HG03095 (cell line): Measurements from ENCODE around the gene AP5B1.

Experiments
- ATAC-seq: cut with Tn5 transposase; IDR thresholded peaks from one replicate; pipeline ENCODE4 v1.9.1; 2021; ENCODE audit warnings: moderate library complexity; ENCODE audit not compliant: unreplicated experiment

AP5B1 gene

GRCh38 chr11:65786786-65787636, 6.2 kb upstream of the AP5B1 start, which contains the start of gene OVOL1:
TSS of gene OVOL1 (plus strand) at chr11:65787063. CDS start at chr11:65787374, 311 bp downstream.
- no peak for ATAC-seq

- no peak for ATAC-seq
These were observed 5.4 kb upstream of the AP5B1 start for GRCh38 chr11:65786008-65786785.

DNA sequence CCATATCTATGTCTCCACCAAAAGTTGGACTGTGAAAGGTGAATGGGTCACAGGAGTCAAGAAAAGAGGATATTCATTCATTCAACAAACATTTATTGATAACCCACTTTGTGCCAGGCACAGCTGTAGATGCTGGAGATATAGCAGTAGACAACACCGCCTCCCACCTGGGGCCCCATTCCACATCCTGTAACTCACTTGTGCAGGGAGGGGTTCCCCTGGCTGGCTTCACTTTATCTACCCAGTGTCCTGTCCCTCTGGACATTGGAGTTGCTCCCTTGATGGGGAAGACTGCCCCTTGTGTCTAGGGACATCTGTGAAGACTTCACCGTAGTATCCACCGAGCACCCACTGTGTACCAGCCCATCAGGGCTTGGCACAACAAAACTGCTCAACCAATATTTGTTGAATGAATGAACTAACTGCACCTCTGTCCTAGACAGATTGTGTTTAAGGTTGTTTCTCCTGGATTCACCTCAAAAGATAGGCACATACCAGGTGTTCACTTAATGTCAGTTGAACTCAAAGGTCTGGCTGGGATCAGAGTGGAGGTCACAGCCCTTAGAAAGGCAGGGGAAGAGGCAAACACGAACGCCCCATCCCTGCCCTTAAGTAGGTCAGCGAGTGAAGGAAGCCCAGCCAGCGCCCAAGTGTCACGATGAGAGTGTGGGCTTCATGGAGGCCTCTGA, 4.7 kb upstream of the AP5B1 start:
- ATAC-seq: no peak

DNA sequence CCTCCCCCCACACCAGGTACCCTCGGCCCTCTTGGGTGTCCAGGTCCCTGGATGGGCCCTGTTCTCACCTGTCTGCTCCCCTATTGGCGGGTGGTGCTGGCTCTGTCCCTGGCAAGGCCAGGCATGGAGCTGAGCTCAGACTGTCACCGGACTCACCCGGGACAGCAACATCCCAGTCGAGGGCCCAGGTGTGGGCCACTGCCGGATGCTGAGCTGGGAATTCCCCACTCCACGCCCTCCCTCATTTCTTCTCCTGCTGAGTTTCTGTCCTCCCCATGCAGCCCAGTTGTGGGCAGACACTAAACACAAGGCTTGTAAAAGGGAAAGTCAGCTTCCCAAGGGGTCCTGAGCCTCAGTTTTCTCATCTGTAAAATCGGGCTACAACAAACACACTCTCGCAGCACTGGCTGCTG, 2.0 kb upstream of the AP5B1 start:
- ATAC-seq: no peak

DNA sequence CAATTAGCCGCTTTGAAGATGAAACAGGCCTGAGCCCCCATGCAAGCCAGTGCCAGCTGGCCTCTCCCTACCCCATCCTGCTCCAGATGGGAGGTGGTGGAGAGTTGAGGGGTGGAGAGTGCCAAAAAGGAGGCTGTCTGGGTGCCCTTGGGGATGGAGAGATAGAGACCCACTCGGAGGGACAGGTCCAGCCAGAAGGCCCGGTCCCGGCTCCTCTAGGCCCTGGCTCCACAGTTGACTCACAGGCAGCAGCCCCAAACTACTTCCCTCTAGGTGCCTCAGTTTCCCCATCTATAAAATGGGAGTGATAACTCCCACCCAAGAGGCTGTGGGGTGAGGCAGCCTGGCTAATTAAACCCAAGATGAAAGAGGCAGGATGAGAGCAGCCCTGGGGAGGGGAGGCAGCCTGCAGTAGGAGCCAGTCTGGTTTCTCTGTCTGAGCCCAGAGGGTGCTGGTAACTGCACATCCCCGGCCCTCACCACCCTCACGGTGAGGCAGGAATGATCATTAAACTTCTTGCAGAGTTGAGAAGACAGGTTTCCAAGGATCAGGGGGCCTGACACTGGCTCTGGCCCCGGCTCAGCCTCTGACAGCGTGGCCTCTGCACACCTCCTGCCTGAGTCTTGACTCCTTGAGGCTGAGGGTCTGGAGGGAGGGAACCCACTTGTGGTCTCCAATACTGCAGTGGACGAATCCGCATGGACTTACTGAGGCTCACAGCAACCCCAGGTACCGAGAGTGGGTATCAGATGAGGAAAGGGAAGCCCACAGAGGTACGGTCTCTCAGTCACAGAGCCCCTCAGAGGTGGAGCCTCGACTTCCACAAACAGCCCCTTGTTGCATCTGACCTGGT, 1.4 kb upstream of the AP5B1 start:
- ATAC-seq: no peak

- ATAC-seq: peak; percentile 19
These were observed 581 bp upstream of the AP5B1 start for GRCh38 chr11:65781152-65781961.

DNA sequence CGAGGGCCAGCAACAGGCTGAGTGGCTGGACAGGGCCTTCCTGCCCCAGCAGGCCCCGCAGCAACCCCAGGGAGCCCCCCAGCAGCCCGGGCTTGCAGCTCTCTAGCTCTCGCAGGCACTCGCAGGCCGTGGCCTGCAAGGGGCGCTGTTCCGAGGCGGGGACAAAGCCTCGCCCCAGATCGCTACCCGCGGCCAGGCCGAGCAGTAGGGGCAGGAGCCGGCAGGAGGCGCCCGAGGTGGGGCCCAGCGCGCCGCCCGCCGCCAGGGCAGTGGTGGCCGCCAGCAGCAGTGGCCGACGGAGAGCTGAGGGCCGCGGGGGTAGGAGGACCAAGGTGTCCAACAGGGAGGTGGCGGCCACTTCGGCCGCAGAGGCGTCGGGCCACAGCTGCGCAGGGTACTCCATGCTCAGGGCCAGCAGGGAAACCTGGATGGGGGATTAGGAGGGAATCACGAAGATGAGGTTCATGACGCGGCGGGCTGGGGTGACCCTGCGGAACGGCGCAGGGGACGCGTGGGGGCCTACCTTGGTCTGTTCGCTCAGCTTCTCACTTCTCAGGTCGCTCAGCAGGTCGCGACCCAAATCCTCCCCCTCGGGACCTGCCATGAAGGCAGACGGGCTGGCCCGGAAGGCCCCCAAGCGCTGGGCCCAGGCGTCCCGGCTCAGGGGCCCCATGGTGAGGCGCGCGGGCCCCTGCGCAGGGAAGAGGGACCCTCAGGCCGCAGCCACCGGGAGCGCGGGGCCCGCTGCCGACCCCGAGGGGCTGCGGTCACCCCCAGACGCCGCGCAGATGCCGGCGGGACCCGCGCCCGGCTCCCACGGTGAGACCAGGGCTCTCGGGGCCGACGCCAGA, 632 bp downstream of the AP5B1 start:
- ATAC-seq: peak; percentile 54

DNA sequence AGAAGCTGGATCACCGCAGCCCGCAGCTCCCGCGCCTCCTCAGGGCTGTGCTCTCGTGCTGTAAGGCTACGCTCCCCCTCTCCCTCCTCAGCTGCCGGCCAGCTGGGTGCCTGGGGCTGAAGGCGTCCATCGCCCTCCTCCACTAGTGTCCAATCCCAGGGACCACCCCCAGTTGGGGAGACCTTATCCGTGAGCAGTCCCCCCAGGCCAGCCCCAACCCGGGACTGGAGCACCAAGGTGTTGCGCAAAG, 1.2 kb downstream of the AP5B1 start:
- ATAC-seq: no peak

GRCh38 chr11:65778901-65779668, 1.7 kb downstream of the AP5B1 start:
- ATAC-seq: no peak

- no peak for ATAC-seq
These were observed 2.3 kb downstream of the AP5B1 start for GRCh38 chr11:65778431-65778900.

- ATAC-seq: no peak
These were observed 2.9 kb downstream of the AP5B1 start for GRCh38 chr11:65777821-65778361.

- no peak for ATAC-seq
These were observed 3.5 kb downstream of the AP5B1 start for GRCh38 chr11:65777241-65777640.

- no peak for ATAC-seq
These were observed 4.0 kb downstream of the AP5B1 start for GRCh38 chr11:65776710-65777141.

DNA sequence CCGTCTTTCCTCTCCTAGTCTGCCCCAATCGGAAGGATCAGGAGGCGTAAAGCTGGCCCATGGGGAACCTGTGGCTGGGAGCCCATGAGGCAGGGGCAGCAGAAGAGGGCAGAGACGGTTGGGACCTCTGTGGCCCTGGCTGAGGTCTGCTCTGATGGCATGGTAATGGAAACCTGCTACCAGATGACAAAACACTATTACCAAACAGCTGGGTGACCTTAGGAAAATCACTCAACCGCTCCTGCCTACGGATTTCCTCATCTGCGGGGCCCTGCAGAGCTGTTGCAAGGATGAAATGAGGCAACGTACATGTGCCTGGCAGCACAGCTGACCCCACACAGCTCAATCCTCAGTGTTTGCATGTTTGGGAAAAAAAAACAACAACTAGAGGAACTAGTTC, 4.6 kb downstream of the AP5B1 start:
- no peak for ATAC-seq

- no peak for ATAC-seq
These were observed 6.1 kb downstream of the AP5B1 start for GRCh38 chr11:65774525-65775306.

DNA sequence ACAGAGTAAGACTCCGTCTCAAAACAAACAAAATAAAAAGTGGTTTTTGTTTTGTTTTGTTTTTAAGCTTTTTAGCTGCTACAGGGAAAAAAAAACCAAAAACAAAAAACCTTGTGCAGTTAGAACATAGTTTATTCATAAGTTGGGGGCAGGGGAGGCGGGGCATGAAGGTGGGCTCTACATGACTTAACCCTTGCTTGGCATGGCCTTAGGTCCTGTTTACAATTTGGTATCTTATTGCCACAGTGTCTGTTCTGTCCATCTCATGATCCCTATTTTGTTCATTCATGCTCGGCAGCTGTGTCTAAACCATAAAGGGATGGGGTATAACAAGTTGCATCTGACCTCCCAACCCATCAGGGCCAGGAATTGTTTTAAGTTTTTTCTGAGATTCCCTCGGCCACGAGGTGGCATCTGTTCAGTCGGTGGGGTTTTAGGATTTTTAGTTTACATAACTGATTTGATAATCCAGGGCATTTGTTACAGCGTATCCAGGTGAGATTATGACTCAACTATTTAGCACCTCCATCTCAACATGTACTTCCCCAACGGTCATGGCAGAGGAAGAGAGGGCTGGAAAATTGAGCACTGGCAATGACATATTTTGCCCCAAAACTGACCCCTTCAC, 6.9 kb downstream of the AP5B1 start:
- no peak for ATAC-seq
